GM12875 (cell line): ENCODE measurements around the gene OR5AU1.
"Not testable (repeated sequence)": the region's sequence is repeated elsewhere in the genome, so short reads cannot be mapped to it uniquely, and the experiment has no call there.

ENCODE experiments used
- H3K4me3 ChIP-seq: one replicate; pipeline ENCODE4 v1.5.1; 2011; ENCODE audit warnings: low read depth, low read length, control low read depth
- TF ChIP-seq, protein P1 (sequence below): IDR thresholded peaks from 2 replicates; pipeline ENCODE4 v1.5.1; 2011; ENCODE audit warnings: low read depth, mild to moderate bottlenecking, control low read depth, inconsistent platforms, low read length, moderate library complexity, borderline replicate concordance; ENCODE audit not compliant: insufficient read depth

The OR5AU1 gene

DNA sequence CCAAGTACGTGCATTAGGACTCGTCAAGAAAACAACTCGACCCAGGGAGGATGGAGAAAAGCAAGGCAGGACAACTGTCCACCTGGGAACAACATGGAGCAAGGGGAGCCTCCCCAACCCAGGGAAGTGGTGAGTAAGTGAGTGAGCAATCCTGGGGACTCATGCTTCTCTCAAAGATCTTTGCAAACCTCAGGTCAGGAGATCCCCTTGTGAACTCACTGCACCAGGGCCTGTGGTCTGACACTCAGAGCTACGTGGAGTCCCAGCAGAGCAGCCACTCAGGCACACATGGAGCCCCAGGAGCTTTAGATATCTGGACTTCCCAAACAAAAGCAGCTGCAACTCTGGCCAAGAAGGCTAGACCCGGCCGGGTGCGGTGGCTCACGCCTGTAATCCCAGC lies 12.2 kb upstream of the OR5AU1 start:
- TF ChIP-seq, protein P1, sequence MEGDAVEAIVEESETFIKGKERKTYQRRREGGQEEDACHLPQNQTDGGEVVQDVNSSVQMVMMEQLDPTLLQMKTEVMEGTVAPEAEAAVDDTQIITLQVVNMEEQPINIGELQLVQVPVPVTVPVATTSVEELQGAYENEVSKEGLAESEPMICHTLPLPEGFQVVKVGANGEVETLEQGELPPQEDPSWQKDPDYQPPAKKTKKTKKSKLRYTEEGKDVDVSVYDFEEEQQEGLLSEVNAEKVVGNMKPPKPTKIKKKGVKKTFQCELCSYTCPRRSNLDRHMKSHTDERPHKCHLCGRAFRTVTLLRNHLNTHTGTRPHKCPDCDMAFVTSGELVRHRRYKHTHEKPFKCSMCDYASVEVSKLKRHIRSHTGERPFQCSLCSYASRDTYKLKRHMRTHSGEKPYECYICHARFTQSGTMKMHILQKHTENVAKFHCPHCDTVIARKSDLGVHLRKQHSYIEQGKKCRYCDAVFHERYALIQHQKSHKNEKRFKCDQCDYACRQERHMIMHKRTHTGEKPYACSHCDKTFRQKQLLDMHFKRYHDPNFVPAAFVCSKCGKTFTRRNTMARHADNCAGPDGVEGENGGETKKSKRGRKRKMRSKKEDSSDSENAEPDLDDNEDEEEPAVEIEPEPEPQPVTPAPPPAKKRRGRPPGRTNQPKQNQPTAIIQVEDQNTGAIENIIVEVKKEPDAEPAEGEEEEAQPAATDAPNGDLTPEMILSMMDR = no peak
- no peak overlapping the region for H3K4me3 ChIP-seq

DNA sequence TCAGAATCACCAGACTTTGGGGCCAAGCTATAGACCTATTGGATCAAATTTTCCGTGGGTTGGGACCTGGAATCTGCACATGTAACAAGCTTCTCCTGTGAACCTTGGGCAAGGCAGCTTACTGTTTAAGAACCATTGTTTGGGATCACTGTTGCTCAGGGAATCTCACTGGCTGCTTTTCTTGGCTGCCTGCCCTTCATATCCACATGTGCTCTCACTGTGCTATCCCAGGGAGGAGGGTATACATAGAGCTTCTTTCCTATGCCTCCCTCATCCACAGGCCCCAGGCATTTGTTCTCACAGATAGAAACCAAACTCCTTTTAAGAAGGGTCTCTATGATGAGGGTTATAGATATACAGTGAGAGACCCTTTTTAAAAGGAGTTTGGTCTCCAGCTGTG lies 9.8 kb upstream of the OR5AU1 start:
- H3K4me3 ChIP-seq = not testable (repeated sequence)

DNA sequence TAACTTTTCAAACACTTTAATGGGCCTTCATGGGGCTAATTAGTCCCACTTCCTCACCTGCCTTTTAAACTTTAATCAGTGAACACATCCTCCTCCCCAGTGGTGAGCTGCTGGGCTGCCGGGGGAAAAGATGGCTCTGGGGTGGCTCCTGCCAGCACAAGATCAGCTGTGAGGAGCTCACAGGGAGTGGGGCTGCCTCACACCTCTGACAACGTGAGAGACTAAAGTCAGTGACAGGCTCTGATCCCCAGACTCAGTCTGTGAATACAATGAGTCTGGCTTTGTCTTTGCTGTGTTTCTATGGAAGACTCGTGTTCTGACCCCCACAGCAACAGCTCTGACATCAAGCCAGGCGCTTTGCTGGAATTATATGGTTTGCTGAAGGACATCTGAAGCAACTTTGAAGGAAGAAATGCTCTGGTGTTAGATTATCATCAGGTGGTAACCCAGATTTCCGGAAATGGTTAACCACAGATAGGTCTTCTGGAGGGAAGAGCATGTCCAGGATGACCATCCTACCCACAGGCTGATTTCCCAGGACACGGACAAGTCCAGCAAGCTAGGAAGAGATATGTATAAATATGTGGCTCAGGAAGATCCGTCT lies 9.2 kb upstream of the OR5AU1 start:
- H3K4me3 ChIP-seq = not testable (repeated sequence)

DNA sequence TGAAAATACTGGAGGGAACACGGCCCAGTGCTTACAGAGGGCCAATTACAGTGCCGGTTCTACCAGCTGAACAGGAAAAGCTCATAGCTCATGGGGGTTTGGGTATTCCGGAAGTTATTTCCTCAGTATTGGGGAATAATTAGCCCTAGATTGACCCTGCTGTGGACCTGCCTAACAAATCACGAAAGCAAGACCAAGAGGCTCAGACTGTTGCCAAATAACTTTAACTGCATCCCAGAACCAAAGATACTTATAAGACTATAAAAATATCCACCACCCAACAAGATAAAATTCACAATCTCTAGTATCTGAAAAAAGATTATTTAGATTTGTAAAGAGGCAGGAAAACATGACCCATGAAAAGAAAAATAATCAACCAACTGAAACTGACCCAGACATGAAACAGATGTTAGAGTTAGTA lies 8.0 kb upstream of the OR5AU1 start:
- TF ChIP-seq, protein P1 = no peak
- H3K4me3 ChIP-seq = no peak overlapping the region

DNA sequence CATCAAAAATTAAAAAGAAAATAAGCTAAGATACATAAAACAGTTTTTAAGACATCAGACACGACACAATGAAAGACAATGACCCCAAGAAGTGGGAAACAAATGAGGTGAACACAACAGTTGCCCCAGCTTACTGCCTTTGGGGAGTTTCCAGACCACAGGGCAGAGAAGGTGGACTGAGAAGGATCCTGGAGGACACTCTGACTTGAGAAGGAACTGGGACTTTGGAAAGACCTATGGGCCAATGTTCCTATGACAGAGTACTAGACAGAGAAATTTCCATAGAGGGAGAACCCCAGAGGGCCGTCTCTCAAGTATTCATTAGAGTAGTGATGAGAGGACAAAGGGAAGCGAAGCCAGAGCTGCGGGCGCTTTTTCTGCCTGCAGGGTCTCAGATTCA lies 6.2 kb upstream of the OR5AU1 start:
- H3K4me3 ChIP-seq = no peak overlapping the region
- TF ChIP-seq, protein P1 = no peak

DNA sequence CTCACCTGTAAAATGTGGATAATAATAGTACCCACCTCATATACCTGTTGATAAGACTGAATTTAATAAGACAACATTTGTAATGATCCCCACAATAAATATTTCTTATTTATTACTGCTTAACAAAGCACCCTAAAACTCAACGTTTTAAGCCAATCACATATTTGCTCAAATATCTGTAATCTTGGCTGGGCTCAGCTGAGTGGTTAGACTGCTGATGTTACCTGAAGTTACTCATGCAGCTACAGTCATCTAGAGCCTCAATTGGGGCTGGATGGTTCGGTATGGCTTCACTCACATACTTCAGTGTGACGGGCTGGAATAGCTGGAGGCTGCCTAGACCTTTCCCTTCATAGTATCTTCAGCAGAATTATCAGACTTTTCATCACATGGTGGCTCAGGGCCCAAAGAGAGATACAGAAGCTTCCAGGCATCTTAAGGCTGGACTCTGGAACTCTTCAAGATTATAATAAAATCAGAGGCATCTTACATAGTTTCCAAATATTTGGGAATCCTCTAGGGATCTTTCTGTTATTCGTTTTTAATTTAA lies 4.3 kb upstream of the OR5AU1 start:
- TF ChIP-seq, protein P1 = no peak

DNA sequence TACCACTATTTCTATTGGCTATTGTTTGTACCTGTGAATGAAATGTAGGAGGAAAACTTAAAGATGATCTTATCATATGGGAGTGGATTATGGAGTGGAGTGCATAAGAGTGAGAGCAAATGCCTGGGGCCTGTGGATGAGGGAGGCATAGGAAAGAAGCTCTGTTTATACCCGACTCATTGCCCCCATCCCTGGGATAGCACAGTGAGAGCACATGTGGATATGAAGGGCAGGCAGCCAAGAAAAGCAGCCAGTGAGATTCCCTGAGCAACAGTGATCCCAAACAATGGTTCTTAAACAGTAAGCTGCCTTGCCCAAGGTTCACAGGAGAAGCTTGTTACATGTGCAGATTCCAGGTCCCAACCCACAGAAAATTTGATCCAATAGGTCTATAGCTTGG lies 2.3 kb upstream of the OR5AU1 start:
- H3K4me3 ChIP-seq = not testable (repeated sequence)

More for the DNA sequence above, 4.3 kb upstream of the OR5AU1 start:
- no peak overlapping the region for H3K4me3 ChIP-seq

DNA sequence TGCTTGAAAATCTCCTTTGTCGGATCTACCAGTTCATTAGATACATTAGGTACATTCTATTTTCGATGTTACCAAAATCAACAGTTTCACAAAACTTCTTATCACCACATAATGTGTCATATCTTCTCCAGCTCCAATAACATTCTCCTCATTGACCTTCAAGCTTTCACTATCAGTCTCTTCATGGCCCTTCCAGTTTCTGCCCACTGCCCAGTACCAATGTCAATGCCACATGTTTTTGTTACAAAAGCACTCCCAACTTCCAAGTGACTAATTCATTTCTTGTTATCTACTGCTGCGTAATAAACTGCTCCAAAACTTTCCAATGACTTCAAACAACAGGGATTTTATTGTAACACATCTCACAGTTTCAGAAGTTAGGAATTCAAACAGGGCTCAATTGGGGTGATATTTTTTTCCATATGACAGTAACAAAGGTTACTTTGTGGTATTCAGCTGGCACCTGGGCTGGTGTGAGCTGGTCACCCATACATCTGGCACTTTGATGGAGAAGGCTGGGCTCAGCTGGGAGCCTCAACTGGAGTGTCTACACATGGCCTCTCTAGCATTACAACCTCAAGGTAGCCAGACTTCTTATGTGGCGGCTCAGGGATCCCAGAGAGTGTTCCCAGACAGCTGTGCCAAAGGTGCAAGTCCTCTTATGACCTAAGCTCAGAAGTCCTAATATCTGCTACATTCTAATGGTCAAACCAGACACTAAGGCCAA lies 6.1 kb downstream of the OR5AU1 start:
- no peak overlapping the region for H3K4me3 ChIP-seq
- TF ChIP-seq, protein P1 = no peak
